ENCODE measurements around the gene SHFL. TPM values are rescaled to one million over a fixed set of nuclear protein-coding genes. Genes with fewer than 3 reads are reported as not detected.

SHFL gene
- total RNA-seq, 2 experiments from 2014 or later: 21.9 to 28.5 TPM

GRCh38 chr19:10069046-10069445, 17.1 kb upstream of the SHFL start:
- Histone ChIP-seq H4K20me1 (ENCODE audit: insufficient read depth, low read length) (no peaks in the 10 kb centered on the region), H3K9me3 (ENCODE audit: low read length) (peaks cover 4% of the 10 kb centered on the region; the same call in 1 of the 2 replicates), H2AFZ (ENCODE audit: low read length) (no peak overlapping the region), H3K4me1 (ENCODE audit: insufficient read depth, low read length, poor library complexity, severe bottlenecking) (no peaks in the 10 kb centered on the region), H3K4me3 (ENCODE audit: low read depth, low read length, poor library complexity, severe bottlenecking) (no peak overlapping the region), H3K79me2 (ENCODE audit: insufficient read depth, low read depth, low read length) (no peaks in the 10 kb centered on the region), H3K27ac (ENCODE audit: low read depth, low read length, poor library complexity, severe bottlenecking) (no peak overlapping the region), H3K4me2 (ENCODE audit: low read length) (no peak overlapping the region), H3K36me3 (ENCODE audit: insufficient read depth, low read length) (no peaks in the 10 kb centered on the region), H3K9me2 (ENCODE audit: insufficient read depth, low read length) (no peaks in the 10 kb centered on the region)
- TF ChIP-seq CTCF (conservative IDR thresholded peaks at IDR 0.05; ENCODE audit: low read length) (no peak), EZH2phosphoT487 (IDR thresholded peaks at IDR 0.05; ENCODE audit: borderline replicate concordance, low read depth, low read length) (no peak)
- BruUV-seq (replicated peaks): no TSS peak
- intact Hi-C loops (cut with micrococcal nuclease; ENCODE audit: unreplicated experiment): no loop called here
- CTCF ChIA-PET (ENCODE audit: unreplicated experiment): no interaction called here
- POLR2A ChIA-PET: interaction anchor here (0.6 kb wide), 1 partner anchor 46 kb away, joined by 6 read pairs; no protein-coding TSS in a partner anchor
- DNase-seq (ENCODE audit: low spot score): no peak

GRCh38 chr19:10070730-10071446, 15.2 kb upstream of the SHFL start:
- no TSS peak for BruUV-seq (replicated peaks)

More at GRCh38 chr19:10070730-10071446, 15.2 kb upstream of the SHFL start:
- no peak overlapping the region for H3K27ac ChIP-seq (ENCODE audit: low read depth, low read length, poor library complexity, severe bottlenecking)
- no peaks in the 10 kb centered on the region for H4K20me1 ChIP-seq (ENCODE audit: insufficient read depth, low read length)
- no peak overlapping the region for H3K4me2 ChIP-seq (ENCODE audit: low read length)
- no peaks in the 10 kb centered on the region for H3K36me3 ChIP-seq (ENCODE audit: insufficient read depth, low read length)
- peaks cover 12% of the 10 kb centered on the region; the same call in 1 of the 2 replicates for H3K9me3 ChIP-seq (ENCODE audit: low read length)
- intact Hi-C loops (cut with micrococcal nuclease; ENCODE audit: unreplicated experiment): no loop called here
- POLR2A ChIA-PET: no interaction called here
- H2AFZ ChIP-seq (ENCODE audit: low read length): no peak overlapping the region
- H3K4me3 ChIP-seq (ENCODE audit: low read depth, low read length, poor library complexity, severe bottlenecking): no peak overlapping the region
- no peaks in the 10 kb centered on the region for H3K79me2 ChIP-seq (ENCODE audit: insufficient read depth, low read depth, low read length)
- no peak for DNase-seq (ENCODE audit: low spot score)
- CTCF ChIA-PET (ENCODE audit: unreplicated experiment): no interaction called here
- H3K9me2 ChIP-seq (ENCODE audit: insufficient read depth, low read length): no peaks in the 10 kb centered on the region
- H3K4me1 ChIP-seq (ENCODE audit: insufficient read depth, low read length, poor library complexity, severe bottlenecking): no peaks in the 10 kb centered on the region
- no peak for TF ChIP-seq EZH2phosphoT487 (IDR thresholded peaks at IDR 0.05; ENCODE audit: borderline replicate concordance, low read depth, low read length)
- no peak for TF ChIP-seq CTCF (conservative IDR thresholded peaks at IDR 0.05; ENCODE audit: low read length)
